NCI-H2196 (cell line): ENCODE data around the gene NHLH1.
"Not testable (repeated sequence)": the region's sequence is repeated elsewhere in the genome, so short reads cannot be mapped to it uniquely, and the experiment has no call there.

Source experiments
- DNase-seq: peaks from one replicate; lab custom pipeline; 2025; ENCODE audit not compliant: unreplicated experiment; lab: John Stamatoyannopoulos, UW

The NHLH1 gene

DNA sequence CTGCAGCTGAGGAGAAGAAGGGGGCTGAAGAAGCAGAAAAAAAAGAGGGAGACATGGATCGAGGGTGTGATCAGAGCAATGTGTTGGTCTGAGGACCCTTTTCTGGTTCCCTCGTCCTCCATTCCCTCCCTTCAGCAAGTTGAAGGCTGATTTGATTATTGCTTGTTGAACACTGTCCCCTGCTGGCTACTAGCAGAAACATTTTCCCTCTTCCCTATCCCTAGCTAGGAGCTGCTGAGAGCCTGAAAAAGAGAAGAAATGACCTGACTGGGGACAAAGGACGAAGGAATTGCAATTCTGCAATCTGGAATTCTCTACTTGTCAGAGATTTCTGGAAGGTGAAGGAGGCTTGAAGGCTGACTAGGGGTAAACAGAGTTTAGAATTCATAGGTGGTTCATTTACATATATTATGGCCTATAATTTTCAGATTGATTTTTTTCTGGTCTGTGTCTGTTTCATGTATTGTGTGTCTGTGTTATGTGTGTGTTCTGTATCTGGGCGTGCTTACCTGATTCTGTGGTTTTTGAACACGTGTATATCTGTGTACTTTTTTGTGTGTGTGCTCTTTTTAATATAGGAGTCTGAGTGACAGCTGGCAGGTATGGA is 9.8 kb downstream of the NHLH1 start:
- peak; percentile 54 for DNase-seq

DNA sequence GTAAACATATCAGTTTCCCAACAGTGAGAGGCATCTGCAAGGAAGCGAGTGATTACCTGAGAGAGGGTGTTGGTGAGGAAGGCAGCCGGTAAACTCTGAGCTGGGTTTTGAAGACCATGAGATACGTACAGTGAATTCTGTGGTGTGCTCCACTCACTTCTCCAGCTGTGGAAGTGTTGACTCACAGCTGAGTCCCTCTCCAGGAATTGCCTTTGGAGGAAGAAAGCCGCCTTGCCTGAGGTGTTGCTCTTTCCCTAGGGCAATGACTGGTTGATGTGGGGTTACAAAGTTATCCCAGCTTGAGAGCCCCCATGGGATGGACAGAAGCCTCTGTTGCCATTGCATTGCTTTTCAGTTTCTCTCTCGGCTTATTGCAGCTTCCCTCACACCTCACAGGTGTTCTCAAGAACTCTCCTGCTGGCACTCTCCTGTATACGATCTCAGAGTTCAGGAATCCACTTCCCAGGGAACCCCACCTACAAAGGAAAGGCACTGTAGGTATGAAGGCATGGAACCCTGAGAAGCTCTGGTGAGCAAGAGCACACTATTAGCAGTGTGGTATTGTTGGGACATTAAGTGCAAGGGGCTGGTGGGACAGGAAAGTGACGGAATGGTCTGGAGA is 10.8 kb downstream of the NHLH1 start:
- no peak for DNase-seq

DNA sequence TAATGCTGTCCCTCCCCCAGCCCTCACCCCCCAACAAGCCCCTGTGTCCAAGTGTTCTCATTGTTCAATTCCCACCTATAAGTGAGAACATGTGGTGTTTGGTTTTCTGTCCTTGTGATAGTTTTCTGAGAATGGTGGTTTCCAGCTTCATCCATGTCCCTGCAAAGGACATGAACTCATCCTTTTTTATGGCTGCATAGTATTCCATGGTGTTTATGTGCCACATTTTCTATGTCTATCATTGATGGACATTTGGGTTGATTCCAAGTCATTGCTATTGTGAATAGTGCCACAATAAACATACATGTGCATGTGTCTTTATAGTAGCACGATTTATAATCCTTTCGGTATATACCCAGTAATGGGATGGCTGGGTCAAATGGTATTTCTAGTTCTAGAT is 17.9 kb downstream of the NHLH1 start:
- not testable (repeated sequence) for DNase-seq

DNA sequence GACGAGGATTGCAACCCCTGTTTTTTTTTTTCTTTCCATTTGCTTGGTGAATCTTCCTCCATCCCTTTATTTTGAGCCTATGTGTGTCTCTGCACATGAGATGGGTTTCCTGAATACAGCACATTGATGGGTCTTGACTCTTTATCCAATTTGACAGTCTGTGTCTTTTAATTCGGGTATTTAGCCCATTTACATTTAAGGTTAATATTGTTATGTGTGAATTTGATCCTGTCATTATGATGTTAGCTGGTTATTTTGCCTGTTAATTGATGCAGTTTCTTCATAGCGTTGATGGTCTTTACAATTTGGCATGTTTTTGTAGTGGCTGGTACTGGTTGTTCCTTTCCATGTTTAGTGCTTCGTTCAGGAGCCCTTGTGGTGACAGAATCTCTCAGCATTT is 21.5 kb downstream of the NHLH1 start:
- DNase-seq = not testable (repeated sequence)

DNA sequence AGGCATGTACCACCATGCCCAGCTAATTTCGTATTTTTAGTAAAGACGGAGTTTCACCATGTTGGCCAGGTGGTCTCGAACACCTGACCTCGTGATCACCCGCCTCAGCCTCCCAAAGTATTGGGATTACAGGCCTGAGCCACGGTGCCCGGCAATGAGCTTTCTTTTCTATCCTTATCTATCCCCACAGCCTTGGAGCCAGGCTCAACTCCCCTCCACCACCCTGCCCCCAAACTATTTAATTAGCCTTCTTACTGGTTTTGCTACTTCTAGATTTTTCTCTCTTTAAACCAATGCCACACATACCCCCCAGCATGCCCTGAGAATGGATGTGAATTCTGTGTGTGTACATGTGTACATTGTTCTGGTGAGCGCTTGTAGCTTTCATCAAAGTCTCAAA is 27.8 kb downstream of the NHLH1 start:
- no peak for DNase-seq

DNA sequence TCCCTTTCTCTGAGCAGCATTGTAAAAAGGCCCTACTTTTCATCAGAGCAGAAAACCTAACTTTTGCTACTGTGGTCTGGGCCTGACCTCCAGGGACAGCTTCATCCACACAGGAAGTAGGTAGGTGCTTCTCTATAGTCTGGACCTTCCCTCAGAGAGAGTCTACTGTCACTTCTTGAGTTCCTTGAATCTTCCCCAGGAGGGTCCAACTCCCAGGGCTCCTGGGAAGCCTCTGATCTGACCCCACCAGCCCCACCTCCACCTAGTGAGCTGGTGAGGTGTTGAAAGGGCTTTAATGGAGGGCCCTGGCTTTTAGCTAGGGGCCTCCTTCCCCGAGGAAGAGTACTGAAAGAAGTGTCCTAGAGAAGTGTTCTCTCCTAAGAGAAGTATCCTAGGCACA is 30.8 kb downstream of the NHLH1 start:
- no peak for DNase-seq

DNA sequence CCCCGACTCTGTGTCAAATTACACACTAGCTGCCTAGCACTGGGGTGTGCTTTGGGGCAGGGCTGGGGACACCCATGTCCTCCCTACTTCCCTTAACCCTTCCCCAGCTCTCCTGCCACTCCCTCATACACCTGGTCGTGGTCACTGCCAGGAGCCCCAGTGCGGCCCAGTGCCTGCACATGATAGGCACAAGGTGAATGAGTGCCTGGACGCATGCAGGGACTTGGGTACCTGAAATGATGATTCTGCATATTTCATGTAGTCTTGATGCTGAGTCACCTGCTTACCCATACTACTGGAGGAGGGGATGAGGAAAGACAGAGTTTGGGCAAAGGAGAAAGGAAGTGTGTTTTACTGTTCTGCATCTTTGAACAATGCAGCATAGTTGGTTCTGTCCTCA is 32.0 kb downstream of the NHLH1 start:
- no peak for DNase-seq

DNA sequence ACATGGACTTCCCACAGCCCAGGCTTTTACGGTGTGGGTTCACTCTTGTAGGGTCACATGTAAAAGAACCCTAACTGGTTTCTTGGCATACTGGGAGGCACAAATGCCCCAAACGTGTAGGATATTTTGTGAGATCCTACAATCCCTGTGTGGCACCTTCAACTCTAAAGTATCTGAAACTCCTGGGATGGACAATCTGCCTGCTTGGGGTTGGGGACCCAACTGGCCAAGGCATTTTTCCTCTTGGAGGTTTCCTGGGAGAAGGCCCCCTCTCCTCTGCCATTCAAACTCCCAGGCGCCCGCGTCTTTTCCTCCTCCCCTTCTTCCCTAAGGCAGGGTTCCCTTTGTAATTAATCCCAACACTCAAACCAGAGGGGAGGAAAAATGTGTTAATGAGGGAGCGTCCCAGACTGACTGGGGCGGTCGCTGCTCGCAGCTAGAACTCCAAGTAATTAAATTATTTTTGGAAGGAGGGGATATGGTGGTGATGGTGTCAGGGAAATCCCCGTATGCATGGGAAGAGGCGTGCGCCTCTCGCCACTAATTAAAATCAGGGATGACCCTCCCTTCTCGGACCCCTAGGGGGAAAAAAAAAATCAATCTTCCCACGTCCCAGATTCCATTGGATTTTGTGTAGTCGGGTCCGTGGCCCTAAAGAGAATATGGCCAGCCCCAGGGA is 32.8 kb downstream of the NHLH1 start:
- DNase-seq = no peak

DNA sequence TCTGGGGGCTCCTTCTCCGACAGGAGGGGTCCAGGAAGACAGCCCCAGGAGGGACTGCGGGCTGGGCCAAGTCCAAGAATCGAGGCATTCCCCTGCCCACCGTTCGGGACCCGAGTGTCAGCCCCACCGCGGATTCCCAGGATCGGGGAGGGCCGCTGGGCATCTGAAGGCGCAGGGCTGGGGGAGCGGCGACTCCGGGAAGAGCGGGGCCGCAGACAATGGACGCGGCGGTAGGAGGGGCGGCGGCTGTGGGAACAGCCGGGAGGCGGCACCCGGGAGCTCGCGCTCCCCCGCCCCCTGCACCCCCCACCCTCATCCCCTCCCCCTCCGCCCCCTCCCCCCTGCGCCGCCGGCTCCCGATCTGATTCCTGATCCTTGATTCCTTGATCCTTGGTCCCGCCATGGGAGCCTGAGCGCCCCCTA is 33.4 kb downstream of the NHLH1 start, which contains the start of gene VANGL2:
Gene VANGL2, plus strand, starts transcription at position 342 of the 423 bp plus-strand sequence. CDS start 15,274 bp downstream, outside the sequence.
- DNase-seq = peak; percentile 23

DNA sequence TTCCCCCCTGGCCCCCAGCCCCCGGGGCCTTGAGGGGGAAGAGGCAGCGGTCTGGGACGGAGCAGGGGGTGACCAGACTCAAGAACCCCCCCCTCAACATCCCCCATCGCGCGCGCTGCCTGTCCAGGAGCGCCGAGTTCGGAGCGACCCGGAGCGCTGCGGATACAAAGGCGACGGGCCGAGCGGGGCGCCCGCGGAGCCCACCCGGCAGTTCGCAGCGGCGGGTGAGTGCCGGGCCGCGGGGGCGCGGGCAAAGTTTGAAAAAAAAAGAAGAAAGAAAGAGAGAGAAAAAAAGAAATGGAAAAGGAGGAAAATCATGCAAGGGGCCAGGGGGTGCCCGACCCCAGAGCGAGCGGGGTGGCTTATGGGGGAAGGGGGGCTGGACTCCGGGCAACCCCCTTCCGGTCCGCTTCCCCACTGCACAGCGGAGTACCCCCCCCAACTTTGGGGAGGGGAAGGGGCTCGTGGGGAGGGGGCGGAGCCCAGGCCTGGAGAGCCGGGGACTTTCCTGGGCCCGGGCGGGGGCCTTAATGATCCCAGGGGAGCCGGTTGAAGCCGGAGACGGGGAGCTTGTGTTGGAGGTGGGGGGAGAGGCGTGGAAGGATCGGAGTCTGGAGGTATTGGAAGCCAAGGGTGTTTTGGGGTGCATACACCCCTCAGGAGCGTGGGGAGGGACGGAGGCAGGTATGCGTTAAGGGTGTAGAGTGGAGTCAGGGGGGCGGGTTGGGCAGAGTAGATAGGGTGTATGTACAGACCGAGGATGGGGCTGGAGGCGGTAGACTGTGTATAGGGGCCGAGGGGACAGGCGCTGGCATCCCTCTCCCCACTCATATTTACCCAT is 34.0 kb downstream of the NHLH1 start:
- no peak for DNase-seq

DNA sequence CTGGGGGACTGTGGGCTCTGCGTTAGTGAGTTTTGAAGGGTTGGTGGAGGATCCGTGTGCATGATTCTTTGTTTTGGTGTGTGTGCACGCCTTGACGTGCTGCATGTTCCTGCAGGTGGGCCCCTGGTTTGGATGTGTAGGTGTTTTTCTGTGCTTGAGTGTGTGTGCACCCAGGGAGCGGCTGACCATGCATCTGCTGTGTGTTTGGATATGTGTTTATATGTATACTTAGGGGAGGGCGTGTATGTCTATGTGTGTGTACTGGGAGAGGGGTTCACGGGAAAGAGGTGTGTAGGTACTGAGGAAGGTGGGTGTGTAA is 34.6 kb downstream of the NHLH1 start:
- DNase-seq = no peak

DNA sequence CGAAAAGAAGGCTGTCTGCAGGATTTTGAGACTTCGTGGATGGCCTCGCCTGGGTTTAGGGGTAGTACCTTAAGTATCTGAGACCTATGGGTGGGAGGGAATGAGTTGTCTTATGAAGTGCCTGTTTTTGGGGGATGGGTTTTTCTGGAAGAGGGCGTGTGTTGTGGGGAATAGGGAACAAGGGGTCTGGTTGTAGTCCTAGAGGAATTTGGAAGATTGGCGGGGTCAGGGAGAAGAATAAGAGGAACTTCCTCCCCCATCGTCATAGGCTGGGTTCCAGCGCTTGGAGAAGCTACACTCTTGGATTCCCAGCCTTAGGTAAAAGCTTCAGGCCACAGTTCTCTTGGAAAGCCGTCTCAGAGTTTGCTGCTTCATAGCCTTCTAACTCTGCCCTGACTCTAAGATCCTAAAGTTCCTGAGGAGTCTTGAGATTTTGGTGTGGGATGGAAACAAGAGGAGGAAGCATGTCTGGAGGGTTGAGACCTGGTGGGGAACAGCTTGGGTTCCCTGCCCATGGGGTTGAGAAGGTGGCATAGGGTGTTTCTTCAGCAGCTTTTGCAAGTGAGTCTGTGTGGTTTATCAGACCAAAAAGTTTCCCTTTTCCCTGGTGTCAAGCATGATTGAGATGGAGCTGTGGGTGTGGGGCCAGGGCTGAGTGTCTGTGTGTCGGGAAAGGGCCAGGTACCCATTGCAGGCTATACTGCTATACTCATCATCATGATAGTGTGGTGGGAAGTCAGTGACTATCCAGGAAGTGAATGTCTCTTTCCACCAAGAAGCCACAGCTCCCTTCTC is 35.3 kb downstream of the NHLH1 start:
- DNase-seq = no peak

DNA sequence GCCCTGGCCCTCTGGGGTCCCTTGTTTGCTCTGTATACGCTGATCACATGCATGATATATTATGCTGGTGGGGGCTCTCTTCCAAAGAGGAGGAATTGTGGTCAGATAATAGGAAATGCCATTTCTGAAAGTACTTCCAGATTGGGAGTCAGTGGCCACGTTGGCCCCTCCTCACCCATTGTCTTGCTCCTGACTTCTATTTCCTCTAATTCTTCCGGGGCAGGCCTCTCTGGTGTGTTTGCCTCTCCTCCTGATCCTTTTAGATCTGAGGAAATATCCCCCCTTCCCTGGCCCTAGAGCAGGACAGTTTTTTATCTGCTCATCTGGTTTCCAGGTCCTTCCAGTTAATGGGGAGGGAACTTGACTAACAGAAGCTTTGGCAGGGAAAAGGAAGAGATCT is 36.4 kb downstream of the NHLH1 start:
- no peak for DNase-seq

DNA sequence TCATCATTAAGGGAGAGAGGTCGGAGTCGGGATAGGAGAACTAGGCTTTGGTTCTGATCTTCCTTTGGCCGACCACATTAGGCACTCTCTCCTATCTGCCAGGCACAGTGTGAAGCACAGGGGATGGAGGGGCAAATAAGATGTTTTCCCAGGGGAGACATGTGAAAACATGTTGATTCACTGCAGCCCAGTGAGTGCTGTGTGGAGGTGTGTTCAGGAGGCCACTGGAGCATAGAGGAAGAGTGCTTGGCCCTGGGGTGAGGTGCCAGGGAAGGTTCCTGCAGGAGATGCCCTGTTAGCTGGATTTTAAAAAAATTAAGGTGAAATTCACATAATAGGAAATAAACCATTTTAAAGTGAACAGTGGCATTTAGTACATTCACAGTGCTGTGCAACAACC is 37.2 kb downstream of the NHLH1 start:
- DNase-seq = no peak

DNA sequence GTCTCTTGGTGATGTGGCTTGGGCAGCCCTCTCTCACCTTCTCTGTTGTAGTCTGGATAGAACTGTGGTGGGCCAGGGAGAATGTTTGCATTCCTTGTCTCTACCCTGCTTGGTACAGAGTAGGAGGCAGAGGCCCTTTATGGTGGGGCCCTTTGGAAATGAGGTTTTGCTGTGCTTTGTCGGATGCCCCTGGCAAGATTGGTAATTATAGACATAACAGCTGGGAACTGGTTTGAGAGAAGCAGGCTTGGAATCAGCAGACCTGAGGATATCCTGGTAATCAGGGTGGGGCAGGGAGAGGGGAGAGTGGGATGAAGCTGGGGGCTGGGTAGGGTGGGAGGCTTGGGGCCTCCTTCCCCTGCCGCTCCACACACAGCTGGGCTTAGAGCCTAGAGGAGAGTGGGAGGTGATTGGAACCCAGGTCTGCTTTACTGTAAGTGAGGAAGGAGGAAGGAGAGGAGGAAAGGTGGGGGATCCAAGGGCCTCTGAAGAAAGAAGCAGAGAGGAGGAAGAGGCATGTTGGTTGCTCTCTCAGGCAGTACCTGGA is 38.5 kb downstream of the NHLH1 start:
- DNase-seq = no peak

DNA sequence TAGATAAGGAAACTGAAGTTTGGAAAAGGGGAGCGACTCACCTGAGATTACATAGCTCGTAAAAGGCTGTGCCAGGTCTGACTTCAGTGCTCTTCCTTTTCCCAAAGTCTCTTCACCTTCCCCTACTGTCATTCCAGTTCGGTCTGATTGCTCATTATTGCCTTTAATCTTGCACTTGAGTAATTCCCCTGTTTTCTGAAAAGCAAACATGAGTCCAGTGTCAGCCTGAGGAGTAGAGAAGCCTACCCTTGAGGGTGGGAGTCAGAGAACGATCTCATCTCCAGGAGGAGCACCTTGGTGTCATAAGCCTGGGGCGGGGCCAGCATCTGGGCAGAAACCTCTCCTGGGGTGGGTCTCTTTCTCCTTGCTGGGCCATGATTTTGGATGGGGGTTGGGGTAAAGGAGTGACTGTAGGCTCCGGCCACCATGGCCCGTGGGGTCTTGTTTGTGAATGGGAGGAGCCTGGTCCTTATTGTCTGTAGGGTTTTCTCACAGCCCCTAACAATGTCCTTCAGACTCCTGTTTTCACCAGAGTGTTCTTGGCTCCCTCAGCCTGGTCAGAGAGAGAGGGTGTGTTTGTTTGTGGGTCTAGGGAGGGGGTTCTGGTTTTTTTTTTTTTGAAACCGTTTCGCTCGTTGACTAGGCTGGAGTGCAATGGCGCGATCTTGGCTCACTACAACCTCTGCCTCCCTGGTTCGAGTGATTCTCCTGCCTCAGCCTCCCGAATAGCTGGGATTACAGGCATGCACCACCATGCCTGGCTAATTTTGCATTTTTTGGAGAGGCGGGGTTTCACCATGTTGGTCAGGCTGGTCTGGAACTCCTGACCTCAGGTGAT is 39.5 kb downstream of the NHLH1 start:
- no peak for DNase-seq

DNA sequence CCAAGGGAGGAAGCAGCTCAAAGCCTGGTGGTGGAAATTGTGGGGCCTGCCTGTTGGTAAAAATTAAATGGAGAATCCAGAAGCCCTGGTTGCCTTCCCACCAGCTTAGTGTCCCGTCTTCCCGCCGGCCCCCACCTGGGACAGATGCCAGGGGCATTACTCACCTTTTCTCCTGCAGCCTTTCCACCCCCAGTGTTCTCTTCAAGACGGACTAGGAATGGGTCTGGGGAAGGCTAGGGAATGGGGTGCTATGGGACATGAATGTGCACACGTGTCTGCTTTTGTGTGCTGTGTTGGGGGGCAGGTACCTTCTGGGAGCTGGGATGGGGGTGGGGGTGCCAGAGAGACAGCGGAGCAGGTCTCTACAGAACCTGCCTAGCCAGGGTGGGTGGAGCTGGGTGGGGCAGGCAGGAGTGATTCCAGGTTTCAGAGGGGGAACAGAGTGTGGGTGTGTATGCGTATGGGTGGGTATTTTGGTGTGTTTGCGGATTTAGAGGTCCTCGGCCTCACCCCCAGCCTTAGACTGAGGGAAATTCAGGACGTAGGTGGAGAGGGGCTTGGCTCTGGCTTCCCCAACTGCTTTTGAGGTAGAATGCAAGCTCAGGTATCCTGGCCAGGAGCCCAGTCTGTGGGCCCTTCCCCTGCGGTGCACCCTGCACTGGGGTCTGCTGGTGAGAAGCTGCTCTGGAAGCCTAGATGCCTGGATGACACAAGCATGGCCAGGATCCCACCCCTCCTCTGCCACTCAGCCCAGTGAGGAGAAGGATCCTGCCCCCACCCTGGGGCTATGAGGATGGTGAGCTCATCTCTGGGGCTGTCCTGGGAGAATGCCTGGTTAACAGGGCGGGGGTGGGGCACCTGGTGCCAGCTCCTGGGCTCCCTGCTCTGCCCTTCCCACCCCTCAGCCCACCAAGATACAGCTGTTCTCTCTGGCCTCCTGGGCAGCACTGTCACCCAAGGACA is 41.2 kb downstream of the NHLH1 start:
- DNase-seq = no peak

DNA sequence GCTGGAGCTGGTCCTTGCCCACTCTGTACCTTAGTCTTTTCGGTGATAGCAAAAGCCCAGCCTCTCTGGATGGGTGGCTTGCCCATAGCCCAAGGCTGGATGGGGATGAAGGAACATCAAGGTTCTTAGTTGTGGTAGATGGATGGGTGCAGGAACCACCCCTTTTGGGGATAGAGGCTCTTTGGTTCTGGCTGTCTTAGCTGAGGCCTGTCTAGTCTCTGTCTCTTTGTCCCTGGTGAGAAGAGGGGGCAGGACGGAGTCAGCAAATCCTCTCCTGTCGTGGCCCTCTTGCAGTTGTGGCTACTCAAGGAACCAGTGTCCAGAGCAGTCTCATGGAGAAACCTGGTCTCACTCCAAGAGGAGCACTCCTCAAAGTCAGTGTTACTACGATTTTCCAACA is 42.0 kb downstream of the NHLH1 start:
- no peak for DNase-seq

DNA sequence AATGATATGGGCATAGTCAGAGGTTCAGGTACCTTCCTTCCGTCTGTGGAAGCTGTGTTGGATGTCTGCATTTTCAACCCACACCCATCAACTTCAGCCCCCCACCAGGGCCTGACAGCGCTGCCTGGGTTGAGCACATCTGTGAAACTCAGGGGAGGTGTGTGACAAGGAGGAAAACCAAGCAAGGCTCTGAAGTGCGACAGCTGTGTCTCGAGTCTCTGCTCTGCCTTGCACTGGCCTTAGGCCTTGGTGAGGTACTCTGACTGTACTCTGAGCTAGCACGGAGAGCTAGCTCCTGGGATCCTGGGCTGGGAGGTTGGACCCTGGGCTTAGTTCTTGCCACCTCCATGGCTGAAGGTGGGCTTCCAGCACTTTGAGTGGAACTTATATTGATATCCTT is 42.6 kb downstream of the NHLH1 start:
- no peak for DNase-seq
